Naive thymus-derived CD8-positive, alpha-beta T cell (primary cell): Measurements from ENCODE around the gene COX7A1. TPM values are rescaled to one million over a fixed set of nuclear protein-coding genes. Genes with fewer than 3 reads are reported as not detected.

Source experiments
- ATAC-seq, 2 donors: fragments of 150-1000 bp; cut with Tn5 transposase in 1 of 2; sonication (Bioruptor Pico), chemical (Tn5 transposase) in 1 of 2; 1 replicate in 1 of 2; 2 replicates in 1 of 2; pipeline ENCODE4 v1.10.0; 2021; ENCODE audit warnings: mild to moderate bottlenecking in 2 of 2, moderate library complexity in 2 of 2
- POLR2A ChIA-PET: fragments of 350-600 bp; sonication (Branson Sonifier 250); formaldehyde crosslinking; loops from one replicate; lab custom pipeline; 2021; ENCODE audit warnings: antibody characterized with exemption; lab: Charles Lee
- DNase-seq, 10 donors: peaks; one replicate each; pipeline versions ENCODE4 v3.0.0 to v3.0.0-alpha.2; 2020 to 2022
- H3K27ac Mint-ChIP-seq, 10 donors: one replicate each; pipeline ENCODE4 v1.8.0; 2020 to 2022; ENCODE audit warnings: mild to moderate bottlenecking in 10 of 10, mixed read lengths in 10 of 10, moderate library complexity in 4 of 10, inconsistent platforms in 1 of 10
- H3K27me3 Mint-ChIP-seq, 5 donors: one replicate each; pipeline ENCODE4 v1.8.0; 2021 to 2022; ENCODE audit warnings: mixed read lengths in 5 of 5
- H3K36me3 Mint-ChIP-seq, 3 donors: one replicate each; pipeline ENCODE4 v1.8.0; 2020 to 2022; ENCODE audit warnings: mixed read lengths in 3 of 3, mild to moderate bottlenecking in 2 of 3, inconsistent platforms in 1 of 3
- H3K4me1 Mint-ChIP-seq, 4 donors: one replicate each; pipeline ENCODE4 v1.8.0; 2021 to 2022; ENCODE audit warnings: mixed read lengths in 4 of 4
- H3K4me3 Mint-ChIP-seq, 10 donors: one replicate each; pipeline ENCODE4 v1.8.0; 2020 to 2022; ENCODE audit warnings: mild to moderate bottlenecking in 10 of 10, mixed read lengths in 10 of 10, moderate library complexity in 6 of 10, inconsistent platforms in 1 of 10
- H3K9me3 Mint-ChIP-seq, 9 donors: one replicate each; pipeline ENCODE4 v1.8.0; 2020 to 2022; ENCODE audit warnings: mixed read lengths in 9 of 9, mild to moderate bottlenecking in 3 of 9, inconsistent platforms in 1 of 9, moderate library complexity in 1 of 9
- polyA plus RNA-seq, 3 donors: library from polyadenylated mRNA; unstranded; fragments of 300-500 nt; fragmentation: Illumina TruSeq; gene quantifications; one replicate each; pipeline ENCODE4 v1.2.3, GENCODE V29; 2021
- total RNA-seq, 8 experiments: library from RNA in 2 of 8; stranded (reverse) in 2 of 8; gene quantifications; one replicate each; pipeline ENCODE4 v1.2.3 and lab custom pipeline; 2021 to 2026

The COX7A1 gene
- total and polyA plus RNA-seq, 5 experiments from 2014 or later: not detected

DNA sequence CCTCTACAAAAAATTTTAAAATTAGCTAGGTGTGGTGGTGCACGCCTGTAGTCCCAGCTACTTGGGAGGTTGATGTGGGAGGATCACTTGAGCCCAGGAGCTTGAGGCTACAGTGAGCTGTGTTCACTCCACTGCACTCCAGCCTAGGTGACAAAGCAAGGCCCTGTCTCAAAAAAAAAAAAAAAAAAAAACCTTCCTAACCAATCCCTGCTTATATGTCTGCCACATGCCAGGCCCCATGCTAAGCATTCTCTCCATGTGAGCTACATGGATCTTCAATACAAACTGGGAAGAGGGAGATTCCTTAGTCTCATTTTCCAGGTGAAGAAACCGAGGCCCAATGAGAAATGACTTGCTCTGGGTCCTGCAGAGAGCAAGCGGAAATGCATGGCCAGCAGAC is 43.6 kb downstream of the COX7A1 start:
- no peaks in the 10 kb centered on the region for H3K9me3 Mint-ChIP-seq
- H3K4me1 Mint-ChIP-seq: peaks cover 6 to 12% (median 10%) of the 10 kb centered on the region in 4 donors
- ATAC-seq (no peak), DNase-seq (no peak)
- POLR2A ChIA-PET: interaction anchor here (0.7 kb wide), 2 partner anchors 13 to 21 kb away, joined by 3 read pairs; no protein-coding TSS in a partner anchor
- H3K27ac Mint-ChIP-seq: peak overlapping the region in 1 of 10 donors; percentile 8
- peaks cover 0 to 21% (median 4%) of the 10 kb centered on the region in 3 donors for H3K36me3 Mint-ChIP-seq
- no peaks in the 10 kb centered on the region for H3K27me3 Mint-ChIP-seq
- no peak overlapping the region for H3K4me3 Mint-ChIP-seq

DNA sequence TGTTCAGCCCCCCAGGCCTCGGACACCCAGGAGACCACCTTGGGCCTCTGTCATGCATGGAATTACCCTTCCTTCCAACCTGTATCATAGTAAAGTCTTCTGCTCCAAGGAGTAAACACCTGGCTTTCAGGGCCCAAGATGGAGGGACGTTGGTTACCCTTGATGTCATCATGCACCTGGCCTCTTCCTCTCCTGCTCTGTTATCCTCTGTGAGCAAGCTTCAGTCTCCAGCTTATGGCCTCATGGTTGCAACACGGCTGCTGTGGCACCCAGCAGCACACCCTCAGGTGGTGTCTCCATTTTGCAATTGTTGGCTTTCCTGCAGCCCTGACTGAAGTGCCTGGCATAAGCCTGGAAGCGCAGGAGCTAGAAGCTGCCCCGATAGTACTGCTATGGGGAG is 45.3 kb downstream of the COX7A1 start:
- H3K27me3 Mint-ChIP-seq: no peaks in the 10 kb centered on the region
- no peak overlapping the region for H3K27ac Mint-ChIP-seq
- H3K4me3 Mint-ChIP-seq: no peak overlapping the region
- POLR2A ChIA-PET: no interaction called here
- no peak for ATAC-seq
- peaks cover 0 to 2% (median 0%) of the 10 kb centered on the region in 4 donors for H3K4me1 Mint-ChIP-seq
- DNase-seq: no peak
- no peaks in the 10 kb centered on the region for H3K9me3 Mint-ChIP-seq
- peaks cover 0 to 11% (median 0%) of the 10 kb centered on the region in 3 donors for H3K36me3 Mint-ChIP-seq

DNA sequence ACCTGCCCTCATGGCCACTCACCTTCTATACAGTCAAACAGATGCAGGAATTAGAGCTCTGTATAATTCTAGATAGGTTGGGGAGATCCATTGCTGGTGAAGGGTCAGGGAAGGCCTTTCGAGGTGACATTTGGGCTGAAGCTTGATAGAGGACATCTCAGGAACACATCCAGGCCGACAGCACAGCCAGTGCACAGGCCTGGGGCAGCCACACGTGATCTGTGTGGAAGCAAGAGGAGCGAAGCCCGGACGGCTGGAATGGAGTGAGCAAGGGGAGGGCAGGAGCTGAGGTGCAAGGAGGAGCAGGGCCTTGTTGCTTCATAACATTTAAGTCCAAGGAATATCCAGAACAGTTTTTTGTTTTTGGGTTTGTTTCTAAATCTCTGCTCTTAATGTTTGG is 45.8 kb downstream of the COX7A1 start:
- Mint-ChIP-seq H3K36me3 (peaks cover 0 to 5% (median 0%) of the 10 kb centered on the region in 3 donors), H3K4me3 (no peak overlapping the region), H3K27ac (no peak overlapping the region), H3K27me3 (no peaks in the 10 kb centered on the region), H3K9me3 (no peaks in the 10 kb centered on the region), H3K4me1 (peaks cover 0 to 2% (median 0%) of the 10 kb centered on the region in 4 donors)
- POLR2A ChIA-PET: no interaction called here
- no peak for DNase-seq
- ATAC-seq: no peak

DNA sequence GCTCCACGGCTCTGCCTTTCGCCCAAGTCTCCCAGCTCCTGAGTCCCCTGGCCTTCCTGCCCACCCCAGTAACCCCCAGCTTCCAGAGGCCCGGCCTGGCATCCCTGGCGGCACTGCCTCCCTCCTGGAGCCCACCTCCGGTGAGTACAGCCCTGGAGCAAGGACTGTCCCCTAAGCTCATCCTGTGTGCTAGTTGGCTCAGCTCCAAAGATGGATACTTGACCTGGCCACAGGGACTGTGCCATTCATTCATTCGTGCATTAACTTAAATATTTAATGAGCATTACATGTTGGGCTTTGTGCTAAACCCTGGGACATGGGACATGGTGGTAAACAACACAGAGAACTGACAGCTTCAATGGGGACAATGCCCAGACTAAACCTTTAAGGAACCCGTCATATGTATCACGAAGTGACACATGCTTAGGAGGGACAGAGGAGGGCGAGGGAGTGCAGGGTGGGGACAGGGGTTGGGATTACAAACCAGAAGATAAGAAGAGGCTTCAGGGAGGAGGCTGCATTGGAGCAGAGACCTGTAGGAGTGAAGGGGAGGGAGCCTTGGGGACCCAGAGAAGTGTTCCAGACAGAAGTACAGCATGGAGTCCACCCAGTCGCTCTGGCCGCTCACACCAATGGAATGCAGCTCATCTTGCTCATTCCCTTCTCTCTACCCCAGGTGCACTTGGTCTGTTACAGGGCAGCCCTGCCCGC is 48.2 kb downstream of the COX7A1 start:
- ATAC-seq (no peak), DNase-seq (no peak)
- peaks cover 0 to 5% (median 0%) of the 10 kb centered on the region in 3 donors for H3K36me3 Mint-ChIP-seq
- no peaks in the 10 kb centered on the region for H3K27me3 Mint-ChIP-seq
- no peaks in the 10 kb centered on the region for H3K9me3 Mint-ChIP-seq
- H3K4me3 Mint-ChIP-seq: no peak overlapping the region
- H3K4me1 Mint-ChIP-seq: peaks cover 0 to 2% (median 0%) of the 10 kb centered on the region in 4 donors
- no peak overlapping the region for H3K27ac Mint-ChIP-seq
- POLR2A ChIA-PET: interaction anchor here (0.6 kb wide), 1 partner anchor 63 kb away, joined by 3 read pairs; no protein-coding TSS in a partner anchor

DNA sequence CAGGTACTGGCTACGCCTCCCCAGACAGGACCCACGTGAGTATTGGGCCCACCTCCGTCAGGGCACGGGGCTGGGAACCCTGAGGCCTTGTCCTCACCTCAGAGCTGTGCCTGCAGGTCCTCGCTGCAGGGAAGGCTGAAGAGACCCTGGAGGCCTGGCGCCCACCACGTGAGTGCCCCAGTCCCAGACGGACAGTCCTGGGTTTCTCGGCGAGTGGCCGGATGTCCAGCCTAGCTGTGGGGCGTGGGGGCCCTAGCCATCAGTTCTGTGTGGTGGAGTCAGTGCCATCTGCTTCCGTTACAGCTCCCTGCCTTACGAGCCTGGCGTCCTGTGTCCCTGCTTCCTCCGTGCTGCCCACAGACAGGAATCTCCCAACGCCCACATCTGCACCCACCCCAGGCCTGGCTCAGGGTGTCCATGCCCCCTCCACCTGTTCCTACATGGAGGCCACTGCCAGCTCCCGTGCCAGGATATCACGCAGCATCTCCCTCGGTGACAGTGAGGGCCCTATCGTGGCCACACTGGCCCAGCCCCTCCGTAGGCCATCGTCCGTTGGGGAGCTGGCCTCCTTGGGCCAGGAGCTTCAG is 49.1 kb downstream of the COX7A1 start:
- POLR2A ChIA-PET: interaction anchor here (1.0 kb wide), 1 partner anchor 12 kb away, joined by 4 read pairs; the partner anchor contains the start of genes POLR2I and TBCB
- H3K4me1 Mint-ChIP-seq: peaks cover 0 to 2% (median 0%) of the 10 kb centered on the region in 4 donors
- no peak overlapping the region for H3K4me3 Mint-ChIP-seq

DNA sequence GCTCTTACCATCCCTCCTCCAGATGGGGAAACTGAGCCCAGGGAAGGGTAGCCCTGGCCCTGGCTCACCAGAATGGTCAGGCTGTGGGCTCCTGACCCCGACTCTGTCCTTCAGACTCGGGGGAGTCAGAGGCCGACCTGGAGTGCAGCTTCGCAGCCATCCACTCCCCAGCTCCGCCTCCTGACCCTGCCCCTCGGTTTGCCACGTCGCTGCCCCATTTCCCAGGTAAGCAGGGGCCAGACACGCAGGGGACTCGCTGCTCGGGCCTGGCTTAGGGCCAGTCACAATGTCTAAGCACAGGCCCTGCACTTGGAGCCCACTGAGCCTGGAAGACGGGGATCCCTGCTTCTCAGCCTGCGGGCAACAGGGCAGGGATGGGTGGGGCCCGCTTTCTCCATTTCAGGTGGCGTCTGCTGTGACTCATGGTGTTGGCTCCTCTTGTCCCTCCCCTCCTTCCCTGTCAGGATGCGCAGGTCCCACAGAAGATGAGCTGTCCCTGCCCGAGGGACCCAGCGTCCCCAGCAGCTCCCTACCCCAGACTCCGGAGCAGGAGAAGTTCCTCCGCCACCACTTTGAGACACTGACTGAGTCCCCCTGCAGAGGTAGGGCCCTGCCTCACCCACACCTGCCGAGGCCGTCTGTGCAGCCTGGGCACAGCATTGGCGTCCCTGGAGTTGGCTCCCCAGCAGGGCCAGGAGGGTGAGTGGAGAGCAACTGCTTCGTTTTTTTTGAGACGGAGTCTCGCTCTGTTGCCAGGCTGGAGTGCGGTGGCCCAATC is 50.5 kb downstream of the COX7A1 start:
- POLR2A ChIA-PET: interaction anchor here (0.6 kb wide), 1 partner anchor 1803 kb away, joined by 5 read pairs; no protein-coding TSS in a partner anchor
- no peak overlapping the region for H3K4me3 Mint-ChIP-seq

More for the DNA sequence above, 49.1 kb downstream of the COX7A1 start:
- DNase-seq (no peak), ATAC-seq (no peak)
- H3K27me3 Mint-ChIP-seq: no peaks in the 10 kb centered on the region
- H3K27ac Mint-ChIP-seq: no peak overlapping the region
- peaks cover 0 to 5% (median 0%) of the 10 kb centered on the region in 3 donors for H3K36me3 Mint-ChIP-seq
- no peaks in the 10 kb centered on the region for H3K9me3 Mint-ChIP-seq

More for the DNA sequence above, 50.5 kb downstream of the COX7A1 start:
- no peaks in the 10 kb centered on the region for H3K9me3 Mint-ChIP-seq
- H3K36me3 Mint-ChIP-seq: peaks cover 0 to 5% (median 0%) of the 10 kb centered on the region in 3 donors
- no peak overlapping the region for H3K27ac Mint-ChIP-seq
- no peak for DNase-seq
- H3K27me3 Mint-ChIP-seq: no peaks in the 10 kb centered on the region
- no peak for ATAC-seq
- peaks cover 0 to 2% (median 0%) of the 10 kb centered on the region in 4 donors for H3K4me1 Mint-ChIP-seq

Other genes starting within 250 kb of the COX7A1 start
- gene HCST, start 249.9 kb downstream of the COX7A1 start, total RNA-seq: 10 to 100 TPM; 85.7 to 87.7 TPM
- gene HCST, start 249.9 kb downstream of the COX7A1 start, polyA plus RNA-seq: 1,000 to 10,000 TPM; 1,254 to 1,751 (median 1,469) TPM
- gene TYROBP, start 244.2 kb downstream of the COX7A1 start, total RNA-seq: 1 to 10 TPM; 3.1 to 5.8 TPM
- gene TYROBP, start 244.2 kb downstream of the COX7A1 start, polyA plus RNA-seq: 10 to 100 TPM in 1 of 3 donors, 1 to 10 TPM in 2; 4.4 to 72.6 (median 5.6) TPM
- 10 to 100 TPM; 11.2 to 11.4 TPM for gene LRFN3, start 216.1 kb downstream of the COX7A1 start, total RNA-seq
- gene LRFN3, start 216.1 kb downstream of the COX7A1 start, polyA plus RNA-seq: 1 to 10 TPM in 2 of 3 donors, under 1 TPM in 1; 0.62 to 1.4 (median 1.1) TPM
- gene SDHAF1, start 157.3 kb downstream of the COX7A1 start, total RNA-seq: 10 to 100 TPM; 19.4 to 24.2 TPM
- gene SDHAF1, start 157.3 kb downstream of the COX7A1 start, polyA plus RNA-seq: 10 to 100 TPM; 31.9 to 50.9 (median 34.9) TPM
- gene SYNE4, start 143.6 kb downstream of the COX7A1 start, total RNA-seq: 1 to 10 TPM; 3.5 to 4.7 TPM
- under 1 TPM in 1 of 3 donors, not detected in 2; 0.19 TPM for gene SYNE4, start 143.6 kb downstream of the COX7A1 start, polyA plus RNA-seq
- 10 to 100 TPM; 58.1 to 65.5 TPM for gene ALKBH6, start 138.2 kb downstream of the COX7A1 start, total RNA-seq
- 10 to 100 TPM; 18.7 to 25.6 (median 21.9) TPM for gene ALKBH6, start 138.2 kb downstream of the COX7A1 start, polyA plus RNA-seq
- 1 to 10 TPM; 1.3 to 1.7 TPM for gene CLIP3, start 119.6 kb downstream of the COX7A1 start, total RNA-seq
- 1 to 10 TPM in 2 of 3 donors, not detected in 1; 1.4 to 2.6 TPM for gene CLIP3, start 119.6 kb downstream of the COX7A1 start, polyA plus RNA-seq
- 1 to 10 TPM; 3.6 to 4.6 TPM for gene THAP8, start 98.2 kb downstream of the COX7A1 start, total RNA-seq
- 1 to 10 TPM; 2.4 to 7.2 (median 5.3) TPM for gene THAP8, start 98.2 kb downstream of the COX7A1 start, polyA plus RNA-seq
- gene WDR62, start 97.5 kb downstream of the COX7A1 start, total RNA-seq: 1 to 10 TPM; 2.0 to 2.5 TPM
- under 1 TPM in 2 of 3 donors, not detected in 1; 0.13 to 0.23 TPM for gene WDR62, start 97.5 kb downstream of the COX7A1 start, polyA plus RNA-seq
- not detected for gene OVOL3, start 41.3 kb downstream of the COX7A1 start, total RNA-seq
- gene OVOL3, start 41.3 kb downstream of the COX7A1 start, polyA plus RNA-seq: not detected
- gene POLR2I, start 37.6 kb downstream of the COX7A1 start, total RNA-seq: 10 to 100 TPM; 37.2 to 48.8 TPM
- 100 to 1,000 TPM; 124 to 168 (median 149) TPM for gene POLR2I, start 37.6 kb downstream of the COX7A1 start, polyA plus RNA-seq
- 100 to 1,000 TPM; 111 to 120 TPM for gene TBCB, start 37.0 kb downstream of the COX7A1 start, total RNA-seq
- gene TBCB, start 37.0 kb downstream of the COX7A1 start, polyA plus RNA-seq: 100 to 1,000 TPM; 169 to 208 (median 179) TPM
- 100 to 1,000 TPM; 228 to 239 TPM for gene CAPNS1, start 12.4 kb downstream of the COX7A1 start, total RNA-seq
- gene CAPNS1, start 12.4 kb downstream of the COX7A1 start, polyA plus RNA-seq: 100 to 1,000 TPM in 1 of 3 donors, 10 to 100 TPM in 2; 93.4 to 137 (median 100.0) TPM
- gene ZNF565, start 62.2 kb upstream of the COX7A1 start, total RNA-seq: 1 to 10 TPM; 7.2 to 9.4 TPM
- gene ZNF565, start 62.2 kb upstream of the COX7A1 start, polyA plus RNA-seq: 1 to 10 TPM; 1.7 to 4.8 (median 2.5) TPM
- 10 to 100 TPM; 71.8 to 86.0 TPM for gene ZNF146, start 62.7 kb upstream of the COX7A1 start, total RNA-seq
- 10 to 100 TPM; 51.4 to 88.6 (median 67.9) TPM for gene ZNF146, start 62.7 kb upstream of the COX7A1 start, polyA plus RNA-seq
- 10 to 100 TPM; 21.3 to 22.1 TPM for gene ZFP14, start 226.8 kb upstream of the COX7A1 start, total RNA-seq
- 1 to 10 TPM; 3.4 to 5.5 (median 4.6) TPM for gene ZFP14, start 226.8 kb upstream of the COX7A1 start, polyA plus RNA-seq